ENCODE data around the gene CDH13. TPM values are rescaled to one million over a fixed set of nuclear protein-coding genes. Genes with fewer than 3 reads are reported as not detected.

The CDH13 gene
- total RNA-seq, 1 donor from 2014 or later, result 2.0 TPM

- DNase-seq (ENCODE audit: low spot score), result no peak
Observed at GRCh38 chr16:83714286-83714685, 1087.5 kb downstream of the CDH13 start.

DNA sequence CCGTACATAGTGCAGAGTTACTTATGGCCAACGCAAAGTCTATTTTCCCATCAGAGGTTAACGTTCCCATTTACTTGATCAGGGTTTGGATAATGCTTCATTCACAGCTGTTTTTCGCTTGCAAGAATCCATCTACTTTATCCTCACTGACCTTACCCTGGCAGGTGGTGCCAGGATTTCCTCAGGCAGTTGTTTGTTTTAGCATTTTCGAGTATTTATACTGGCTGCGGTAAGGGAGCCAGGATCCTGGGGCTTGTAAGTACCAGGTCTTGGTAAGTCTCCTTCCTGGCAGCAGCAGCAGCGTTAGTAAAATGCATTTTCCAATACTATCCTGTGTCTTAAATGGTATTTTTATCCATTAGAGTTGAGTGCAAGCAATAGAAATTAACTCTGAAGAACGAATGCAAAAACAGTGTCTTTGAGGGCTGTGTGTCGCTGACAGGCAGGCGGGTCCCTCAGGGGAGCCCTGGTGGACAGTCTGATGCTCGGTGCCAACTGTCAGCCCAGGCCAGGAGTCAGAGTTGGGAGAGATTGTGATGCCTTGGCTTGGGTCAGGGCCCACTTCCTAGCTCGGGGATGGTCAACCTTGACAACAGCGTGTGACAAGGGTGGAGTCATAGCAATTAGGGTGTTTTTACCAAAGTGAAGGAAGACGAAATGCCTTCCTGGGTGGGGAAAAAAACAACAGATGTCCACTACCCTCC lies 1088.6 kb downstream of the CDH13 start:
- DNase-seq (ENCODE audit: low spot score), result no peak

DNA sequence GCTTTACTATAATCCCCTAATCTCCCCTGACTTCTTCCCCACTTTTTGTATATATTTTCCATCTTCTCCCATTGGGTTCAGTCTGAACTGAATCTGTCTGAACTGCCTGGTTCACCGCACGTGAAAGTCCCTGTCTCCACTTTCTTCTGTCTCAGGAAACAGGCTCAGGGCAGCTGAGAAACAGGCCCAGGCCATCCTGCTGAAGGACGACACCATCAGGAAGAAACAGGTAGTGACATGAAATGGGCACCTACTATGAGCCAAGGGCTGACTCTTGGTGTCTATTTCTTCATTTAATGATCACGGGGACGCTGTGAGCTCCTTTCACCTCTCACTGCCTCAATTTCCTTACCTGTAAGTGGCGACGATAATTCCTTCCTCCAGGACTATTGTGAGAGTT lies 1090.5 kb downstream of the CDH13 start:
- DNase-seq (ENCODE audit: low spot score), result no peak

DNA sequence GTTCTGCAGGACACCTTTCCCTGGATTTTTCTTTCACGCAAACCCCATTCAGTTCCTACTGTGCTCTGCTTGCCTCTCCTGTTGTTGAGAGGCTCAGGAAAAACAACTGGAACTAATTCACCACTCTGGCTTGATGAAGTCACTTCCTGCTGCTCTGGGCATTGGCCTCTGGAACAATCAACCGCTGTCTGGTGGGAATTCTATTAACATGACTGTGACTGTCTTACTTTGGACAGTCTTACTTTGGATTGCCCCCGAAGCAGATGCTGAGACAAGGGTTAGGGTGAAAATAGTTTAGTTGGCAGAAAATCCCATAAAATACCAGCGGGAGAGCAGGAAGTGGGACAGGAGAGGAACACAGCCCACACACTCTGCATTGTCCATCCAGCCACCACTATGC lies 1091.0 kb downstream of the CDH13 start:
- DNase-seq (ENCODE audit: low spot score), result no peak

- no peak for DNase-seq (ENCODE audit: low spot score)
Observed at GRCh38 chr16:83720213-83720612, 1093.4 kb downstream of the CDH13 start.

DNA sequence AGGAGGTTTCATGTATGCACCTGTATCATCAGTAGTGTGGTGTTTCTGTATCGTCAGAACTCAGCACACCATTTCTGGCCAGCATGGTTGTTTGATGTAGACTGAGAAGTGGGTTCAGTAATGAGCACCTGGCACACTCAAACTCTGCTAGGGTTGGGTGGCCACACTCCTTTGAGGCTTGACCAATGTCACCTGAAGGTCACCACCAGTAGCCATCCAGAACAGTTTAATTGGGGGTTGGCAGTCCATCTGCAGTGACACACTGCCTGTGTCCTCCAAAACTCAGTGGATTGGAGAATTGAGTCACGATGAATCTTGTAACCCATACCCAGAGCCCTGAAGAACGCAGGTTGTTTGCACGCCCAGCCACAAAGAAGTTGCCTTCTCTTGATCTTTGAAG lies 1094.2 kb downstream of the CDH13 start:
- DNase-seq (ENCODE audit: low spot score), result no peak

DNA sequence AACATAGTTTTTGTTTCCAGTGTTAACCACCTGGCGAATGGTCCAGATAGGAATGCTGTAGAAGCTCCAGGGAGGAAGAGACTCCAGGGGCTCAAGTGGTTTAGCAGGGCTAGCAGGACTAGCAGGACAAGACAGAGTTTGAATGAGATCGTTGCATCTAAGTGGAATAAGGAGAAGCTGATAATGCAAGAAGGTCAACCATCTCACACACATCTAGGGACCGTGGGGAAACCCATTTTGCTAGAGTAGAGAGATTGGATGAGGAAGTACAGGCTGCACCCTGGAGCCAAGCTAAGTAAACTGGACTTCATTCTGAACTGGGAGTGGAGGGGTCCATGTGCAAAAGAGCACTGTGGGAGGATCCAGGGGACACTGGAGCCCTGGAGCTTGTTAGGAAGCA lies 1094.9 kb downstream of the CDH13 start:
- DNase-seq (ENCODE audit: low spot score), result no peak

GRCh38 chr16:83722456-83723183 lies 1095.9 kb downstream of the CDH13 start:
- no peak for DNase-seq (ENCODE audit: low spot score)

- DNase-seq (ENCODE audit: low spot score), result no peak
Observed at GRCh38 chr16:83723244-83723643, 1096.5 kb downstream of the CDH13 start.

DNA sequence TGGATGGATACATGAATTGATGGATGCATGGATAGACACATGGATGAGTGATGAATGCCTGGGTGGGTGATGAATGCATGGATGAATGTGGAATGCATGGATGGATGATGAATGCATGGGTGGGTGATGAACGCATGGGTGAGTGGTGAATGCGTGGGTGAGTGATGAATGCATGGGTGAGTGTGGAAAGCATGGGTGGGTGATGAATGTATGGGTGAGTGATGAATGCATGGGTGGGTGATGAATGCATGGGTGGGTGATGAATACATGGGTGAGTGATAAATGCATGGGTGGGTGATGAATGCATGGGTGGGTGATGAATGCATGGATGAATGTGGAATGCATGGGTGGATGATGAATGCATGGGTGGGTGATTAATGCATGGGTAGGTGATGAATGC lies 1097.1 kb downstream of the CDH13 start:
- no peak for DNase-seq (ENCODE audit: low spot score)

- no peak for DNase-seq (ENCODE audit: low spot score)
Observed at GRCh38 chr16:83724585-83724984, 1097.8 kb downstream of the CDH13 start.

DNA sequence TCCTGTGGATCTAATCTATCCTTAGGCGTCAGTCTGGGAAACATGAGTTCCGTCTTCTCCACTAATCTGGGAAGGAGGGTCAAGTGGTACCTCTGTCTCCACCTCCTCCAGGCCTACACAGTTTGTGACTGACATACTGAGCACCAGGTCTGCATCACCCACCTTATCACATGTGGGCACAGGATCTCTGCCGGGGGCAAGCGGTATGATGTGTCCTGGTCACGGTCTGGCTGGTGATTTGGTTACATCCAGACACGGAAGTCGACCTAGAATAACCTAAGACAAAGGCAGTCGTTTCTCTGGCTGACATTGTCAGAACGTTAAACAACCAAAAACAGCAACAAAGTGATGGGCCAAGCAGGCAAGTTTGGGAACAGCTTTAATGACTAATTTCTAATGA lies 1098.5 kb downstream of the CDH13 start:
- no peak for DNase-seq (ENCODE audit: low spot score)

- DNase-seq (ENCODE audit: low spot score), result no peak
Observed at GRCh38 chr16:83727018-83727417, 1100.2 kb downstream of the CDH13 start.

GRCh38 chr16:83727751-83728352 lies 1101.1 kb downstream of the CDH13 start:
- DNase-seq (ENCODE audit: low spot score), result no peak

DNA sequence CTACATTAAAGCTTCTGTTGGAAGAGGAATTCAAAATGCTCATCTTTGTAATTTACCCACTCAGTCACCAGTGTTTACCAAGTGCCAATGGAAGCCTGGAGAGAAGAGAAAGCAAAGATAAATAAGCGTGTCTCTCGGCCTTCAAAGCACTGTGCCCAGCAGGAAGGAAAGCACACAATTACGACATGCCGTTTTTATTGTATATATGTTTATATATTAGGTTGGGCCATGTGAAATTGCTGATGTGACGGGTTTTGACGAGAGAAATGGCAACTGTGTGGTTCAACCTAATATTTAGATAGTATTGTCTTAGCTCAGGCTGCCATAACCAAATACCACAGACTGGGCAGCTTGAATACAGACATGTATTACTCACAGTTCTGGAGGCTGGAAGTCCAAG lies 1101.7 kb downstream of the CDH13 start:
- DNase-seq (ENCODE audit: low spot score), result no peak

GRCh38 chr16:83730812-83731211 lies 1104.0 kb downstream of the CDH13 start:
- DNase-seq (ENCODE audit: low spot score), result no peak

- no peak for DNase-seq (ENCODE audit: low spot score)
Observed at GRCh38 chr16:83732536-83732935, 1105.8 kb downstream of the CDH13 start.

DNA sequence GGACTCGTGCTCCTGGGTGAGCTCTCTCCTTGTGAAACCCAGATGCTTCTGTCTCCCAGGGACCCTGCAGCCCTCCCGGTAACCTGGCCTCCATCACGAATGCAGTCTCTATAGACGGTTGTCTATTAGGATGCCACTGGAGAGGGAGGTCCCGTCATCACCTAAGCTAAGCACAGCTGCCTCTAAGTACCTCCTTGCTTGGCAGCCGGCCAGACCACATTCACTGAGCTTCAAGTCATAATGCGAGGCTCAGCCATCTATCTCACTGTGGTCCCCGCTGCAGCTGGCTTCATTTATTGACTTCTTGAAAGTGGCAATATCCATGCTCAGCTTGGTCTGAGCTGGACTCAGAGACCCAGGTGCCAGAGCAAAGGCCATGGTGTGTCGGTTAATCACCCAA lies 1106.5 kb downstream of the CDH13 start:
- no peak for DNase-seq (ENCODE audit: low spot score)

- DNase-seq (ENCODE audit: low spot score), result no peak
Observed at GRCh38 chr16:83734136-83734535, 1107.4 kb downstream of the CDH13 start.

DNA sequence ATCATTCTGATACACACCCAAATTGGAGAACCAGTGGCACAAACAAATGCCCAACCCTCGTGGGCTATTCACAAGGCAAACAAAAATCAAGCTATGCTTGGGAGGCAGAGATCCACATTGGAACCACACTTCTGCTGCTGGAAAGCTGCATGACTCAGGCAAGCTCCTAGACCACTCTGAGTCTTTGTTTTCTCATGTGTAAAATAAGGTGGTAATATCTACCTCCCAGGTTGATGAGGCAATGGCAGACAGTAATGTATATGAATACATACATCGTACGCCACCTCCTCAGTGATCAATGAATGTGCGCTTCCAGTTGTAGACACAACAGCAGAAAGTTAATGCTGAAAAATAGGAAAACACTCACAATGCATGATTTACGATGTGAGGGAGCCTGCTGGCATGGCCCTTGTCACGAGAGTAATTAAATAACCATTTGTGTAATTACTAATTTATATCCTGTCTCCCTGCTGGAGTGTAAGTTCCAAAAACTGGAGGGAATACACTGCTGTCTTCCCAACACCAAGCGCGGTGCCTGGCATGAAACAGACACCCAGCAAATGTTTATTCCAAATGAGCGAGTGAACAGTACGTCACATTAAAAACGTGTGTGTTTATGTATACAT lies 1111.1 kb downstream of the CDH13 start:
- DNase-seq (ENCODE audit: low spot score), result no peak

- no peak for DNase-seq (ENCODE audit: low spot score)
Observed at GRCh38 chr16:83738923-83739503, 1112.2 kb downstream of the CDH13 start.

Measured in mucosa of gallbladder (tissue), 1 donor.